Fibroblast of pulmonary artery (primary cell): ENCODE measurements around the gene MICAL2.

ENCODE experiments used
- DNase-seq: peaks from one replicate; pipeline ENCODE4 v3.0.0-alpha.2; 2010; ENCODE audit warnings: low read depth
- H3K4me3 ChIP-seq: replicated peaks from 2 replicates; pipeline ENCODE4 v1.5.1; 2011; ENCODE audit warnings: low read depth, mild to moderate bottlenecking, control low read depth, low read length, moderate library complexity
- TF ChIP-seq, protein P1 (sequence below): IDR thresholded peaks from 2 replicates; pipeline ENCODE4 v1.5.1; 2011; ENCODE audit warnings: mild to moderate bottlenecking, control low read depth, low read length, inconsistent platforms; ENCODE audit errors: missing control alignments

The MICAL2 gene

DNA sequence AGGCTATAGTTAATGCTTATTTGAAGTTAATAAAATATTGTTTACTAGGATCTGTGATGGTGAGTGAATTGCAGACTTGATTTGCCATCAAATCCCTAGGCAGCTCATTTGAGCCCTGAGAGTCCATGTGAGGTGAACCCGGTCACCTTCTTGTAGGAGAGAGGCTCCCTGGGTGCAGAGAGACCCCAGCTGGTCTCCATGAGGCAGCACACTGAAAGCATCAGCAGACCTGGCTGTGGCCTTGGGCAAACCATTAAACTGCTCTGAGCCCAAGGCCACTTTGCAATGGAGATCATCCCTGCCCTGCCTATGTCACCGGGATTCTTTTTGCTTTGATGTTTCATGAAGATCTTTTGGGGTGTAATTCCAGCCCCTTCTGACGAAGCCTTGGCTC, 125.2 kb downstream of the MICAL2 start:
- TF ChIP-seq, protein P1, sequence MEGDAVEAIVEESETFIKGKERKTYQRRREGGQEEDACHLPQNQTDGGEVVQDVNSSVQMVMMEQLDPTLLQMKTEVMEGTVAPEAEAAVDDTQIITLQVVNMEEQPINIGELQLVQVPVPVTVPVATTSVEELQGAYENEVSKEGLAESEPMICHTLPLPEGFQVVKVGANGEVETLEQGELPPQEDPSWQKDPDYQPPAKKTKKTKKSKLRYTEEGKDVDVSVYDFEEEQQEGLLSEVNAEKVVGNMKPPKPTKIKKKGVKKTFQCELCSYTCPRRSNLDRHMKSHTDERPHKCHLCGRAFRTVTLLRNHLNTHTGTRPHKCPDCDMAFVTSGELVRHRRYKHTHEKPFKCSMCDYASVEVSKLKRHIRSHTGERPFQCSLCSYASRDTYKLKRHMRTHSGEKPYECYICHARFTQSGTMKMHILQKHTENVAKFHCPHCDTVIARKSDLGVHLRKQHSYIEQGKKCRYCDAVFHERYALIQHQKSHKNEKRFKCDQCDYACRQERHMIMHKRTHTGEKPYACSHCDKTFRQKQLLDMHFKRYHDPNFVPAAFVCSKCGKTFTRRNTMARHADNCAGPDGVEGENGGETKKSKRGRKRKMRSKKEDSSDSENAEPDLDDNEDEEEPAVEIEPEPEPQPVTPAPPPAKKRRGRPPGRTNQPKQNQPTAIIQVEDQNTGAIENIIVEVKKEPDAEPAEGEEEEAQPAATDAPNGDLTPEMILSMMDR: no peak
- DNase-seq: peak; percentile 40
- H3K4me3 ChIP-seq: no peak overlapping the region

DNA sequence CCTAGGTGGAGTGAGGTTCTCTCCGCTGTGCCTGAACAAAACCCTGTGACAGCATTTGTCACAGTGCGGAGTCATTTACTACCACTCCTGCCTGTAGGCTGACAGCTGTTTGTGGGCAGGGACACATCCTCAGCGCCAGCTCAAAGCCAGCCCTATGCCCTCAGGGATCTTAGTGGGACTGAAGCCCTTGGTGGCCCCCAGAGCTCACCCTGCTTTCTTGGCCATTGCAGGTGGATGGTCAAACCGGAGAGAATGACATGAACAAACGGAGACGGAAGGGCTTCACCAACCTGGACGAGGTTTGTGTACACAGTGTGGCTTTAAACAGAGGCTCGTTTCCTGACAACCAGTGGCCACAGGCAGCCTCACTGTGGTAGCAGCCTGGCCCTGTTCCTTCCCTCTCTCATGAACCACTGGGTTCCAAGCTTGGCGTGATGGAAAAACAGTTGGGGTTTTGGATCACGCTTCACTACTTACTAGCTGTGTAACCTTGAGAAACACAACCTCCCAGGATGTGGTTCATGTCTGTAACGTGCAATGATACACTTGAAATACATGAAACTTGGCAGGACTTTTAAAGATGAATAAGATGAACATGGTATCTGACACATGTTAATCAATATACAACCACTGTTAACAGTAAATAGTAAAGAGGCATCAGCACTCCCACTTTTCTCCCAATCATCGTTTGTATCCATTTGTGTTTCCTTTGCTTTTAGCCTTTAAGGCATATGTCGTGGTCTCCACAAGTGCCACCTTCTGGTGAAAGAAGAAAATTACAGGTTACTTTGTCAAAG, 125.8 kb downstream of the MICAL2 start:
- H3K4me3 ChIP-seq: no peak overlapping the region

DNA sequence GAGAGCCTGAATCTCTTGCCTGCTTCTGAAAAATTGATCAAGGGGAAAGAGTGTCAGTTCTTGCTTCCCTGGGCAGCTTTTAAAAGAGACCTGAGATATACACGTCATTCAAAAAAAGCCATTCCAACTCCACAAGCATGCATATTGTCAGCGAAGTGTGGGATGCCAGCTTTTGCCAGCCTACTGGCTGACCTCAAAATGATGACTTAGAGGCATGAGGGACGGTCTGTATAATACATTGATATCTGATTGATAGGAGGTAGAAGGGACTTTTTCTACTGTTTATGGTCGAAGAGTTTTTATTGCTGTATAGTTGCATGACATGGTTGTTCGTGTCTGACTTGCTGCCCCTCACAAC, 126.3 kb downstream of the MICAL2 start:
- no peak for DNase-seq
- H3K4me3 ChIP-seq: no peak overlapping the region
- TF ChIP-seq, protein P1: no peak

More for the DNA sequence above, 125.8 kb downstream of the MICAL2 start:
- peak; percentile 78 for DNase-seq
- TF ChIP-seq, protein P1: peak; percentile 70

DNA sequence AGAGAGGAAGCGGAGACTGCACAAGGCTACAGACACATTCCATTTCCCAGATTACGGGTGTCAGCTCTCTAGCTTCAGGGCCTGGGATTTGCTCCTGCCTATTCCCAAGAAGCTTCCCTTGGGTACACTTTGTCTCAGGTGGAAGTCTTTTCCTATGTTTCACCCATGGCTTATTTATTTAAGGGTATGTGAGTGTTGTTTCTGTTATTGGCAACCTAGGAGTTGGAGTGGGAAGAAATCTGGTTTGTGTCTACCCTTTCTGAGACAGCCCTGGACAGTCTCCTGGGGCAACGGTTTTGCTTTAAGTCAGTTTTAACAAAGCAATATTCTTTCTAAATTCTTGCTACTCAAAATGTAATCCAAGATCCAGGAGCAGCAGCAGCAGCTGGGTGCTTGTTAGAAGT, 127.0 kb downstream of the MICAL2 start:
- TF ChIP-seq, protein P1: no peak
- DNase-seq: no peak
- H3K4me3 ChIP-seq: no peak overlapping the region

DNA sequence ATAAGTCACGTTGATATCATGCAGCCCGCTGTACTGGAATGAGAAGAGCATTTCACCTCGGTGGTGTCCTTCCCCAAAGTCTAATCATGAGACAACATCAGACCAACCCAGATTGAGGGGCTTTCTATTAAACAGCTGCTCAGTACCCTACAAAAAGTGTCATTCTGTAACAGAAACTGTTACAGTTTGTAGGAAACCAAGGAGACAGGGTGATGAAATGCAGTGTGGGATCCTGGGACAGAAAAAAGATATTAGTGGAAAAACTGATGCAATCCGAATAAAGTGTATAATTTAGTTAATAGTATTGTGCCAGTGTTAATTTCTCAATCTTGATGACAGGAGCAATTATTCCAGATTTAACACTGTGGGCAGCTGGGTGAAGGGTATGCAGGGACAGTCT, 128.0 kb downstream of the MICAL2 start:
- peak; percentile 50 for DNase-seq
- TF ChIP-seq, protein P1: no peak
- H3K4me3 ChIP-seq: no peak overlapping the region

DNA sequence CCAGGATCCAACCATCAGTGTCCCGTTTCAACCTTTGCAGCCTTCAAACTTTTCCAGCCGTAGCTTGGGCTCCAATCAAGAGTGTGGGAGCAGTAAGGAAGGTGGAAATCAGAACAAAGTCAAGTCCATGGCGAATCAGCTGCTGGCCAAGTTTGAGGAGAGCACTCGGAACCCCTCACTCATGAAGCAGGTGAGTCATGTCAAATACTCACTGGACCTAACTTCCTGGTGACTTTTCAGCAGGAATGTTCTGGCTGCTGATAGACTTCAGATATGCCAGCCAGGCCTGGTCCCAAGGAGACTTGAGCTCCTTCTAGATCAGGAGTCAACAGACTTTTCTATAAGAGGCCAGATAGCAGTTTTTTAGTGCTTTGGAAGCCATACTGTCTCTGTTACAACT, 129.0 kb downstream of the MICAL2 start:
- DNase-seq: no peak
- H3K4me3 ChIP-seq: no peak overlapping the region
- TF ChIP-seq, protein P1: no peak

DNA sequence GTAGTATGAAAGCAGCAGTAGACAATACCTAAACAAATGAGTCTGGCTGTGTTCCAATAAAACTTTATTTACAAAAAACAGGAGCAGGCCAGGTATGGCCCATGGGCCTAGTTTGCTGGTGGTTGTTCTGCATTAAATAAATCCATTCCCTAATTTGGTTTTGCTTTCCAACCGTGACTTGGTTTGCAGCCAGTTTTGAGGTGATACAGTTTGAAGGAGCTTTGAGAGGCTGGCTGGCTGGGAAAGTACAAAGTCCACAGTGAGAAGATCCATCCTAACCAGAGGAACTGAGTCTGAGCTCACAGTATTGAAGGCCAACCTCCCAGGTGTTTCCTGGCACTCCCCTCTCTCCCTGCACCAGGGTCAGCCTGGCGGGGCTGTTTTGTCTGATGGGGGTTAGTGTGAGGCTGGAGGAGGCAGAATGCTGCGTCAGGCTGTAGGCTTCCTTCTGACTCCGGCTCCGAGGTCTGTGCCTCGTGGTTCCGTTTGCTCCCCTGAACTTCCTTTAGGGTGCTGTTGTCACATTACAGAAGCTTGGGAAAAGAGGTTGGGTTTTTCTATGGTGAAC, 129.5 kb downstream of the MICAL2 start:
- no peak for DNase-seq
- H3K4me3 ChIP-seq: no peak overlapping the region
- TF ChIP-seq, protein P1: no peak
